Right renal cortex interstitium (tissue), 3 donors: Measurements from ENCODE around the gene IGFBP6. TPM values are rescaled to one million over a fixed set of nuclear protein-coding genes. Genes with fewer than 3 reads are reported as not detected.

Experiments
- DNase-seq, 3 donors: peaks; one replicate each; pipeline ENCODE4 v3.0.0-alpha.2; 2013; ENCODE audit warnings: low read depth in 3 of 3, low spot score in 2 of 3
- polyA plus RNA-seq, 3 donors: library from polyadenylated mRNA; unstranded; fragments of 120-200 nt; gene quantifications; one replicate each; pipeline ENCODE4 v1.2.1, GENCODE V29; 2013; ENCODE audit not compliant: insufficient read length in 3 of 3

Gene IGFBP6
- polyA plus RNA-seq, 3 donors: 12.2 to 12.8 (median 12.4) TPM

GRCh38 chr12:53069621-53070410 lies 27.7 kb upstream of the IGFBP6 start:
- no peak for DNase-seq

GRCh38 chr12:53070877-53071492 lies 26.5 kb upstream of the IGFBP6 start:
- DNase-seq: no peak

DNA sequence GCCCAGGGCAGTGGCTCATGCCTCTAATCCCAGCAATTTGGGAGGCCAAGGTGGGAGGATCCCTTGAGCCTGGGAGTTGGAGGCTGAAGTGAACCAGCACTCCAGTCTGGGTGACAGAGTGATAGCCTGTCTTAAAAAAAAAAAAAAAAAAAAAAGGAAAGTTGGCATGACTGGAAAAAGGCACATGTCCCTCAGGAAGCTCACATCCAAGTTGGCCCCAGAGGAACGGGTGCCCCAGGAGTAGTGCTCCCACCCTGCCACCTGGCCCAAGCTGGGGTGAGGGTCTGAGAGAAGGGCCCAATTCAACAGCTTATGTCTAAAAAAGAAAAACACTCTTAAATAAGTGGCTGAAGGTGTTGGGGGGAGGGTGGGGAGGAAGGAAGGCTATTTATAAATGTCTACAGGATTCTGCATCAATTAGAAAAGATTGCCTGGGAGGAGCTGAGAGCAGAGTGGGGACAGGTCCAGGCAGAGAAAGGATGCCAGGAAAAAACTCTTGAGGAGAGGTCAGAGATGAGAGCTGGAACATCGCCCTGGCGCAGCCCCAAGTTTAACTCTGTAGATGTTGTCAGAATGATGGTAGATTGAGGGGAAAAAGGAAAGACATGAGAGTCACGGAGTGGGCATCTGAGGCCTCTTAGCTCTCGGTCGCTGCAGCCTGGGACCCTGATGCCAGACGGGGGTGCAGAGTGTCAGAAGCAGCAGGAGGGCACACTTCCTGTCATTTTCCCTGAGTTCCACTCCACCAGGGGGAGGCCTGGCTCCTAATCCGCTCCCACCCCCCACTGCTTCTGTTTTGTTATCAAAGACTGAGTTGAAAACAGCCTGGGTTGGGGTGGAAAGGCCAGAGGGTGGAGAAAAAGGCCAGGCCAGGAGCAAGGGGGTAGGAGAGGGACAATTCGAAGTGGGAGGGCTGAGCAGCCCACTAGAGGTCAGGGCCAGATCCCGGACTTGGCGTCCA lies 25.6 kb upstream of the IGFBP6 start:
- no peak for DNase-seq

GRCh38 chr12:53073881-53074280 lies 23.6 kb upstream of the IGFBP6 start:
- no peak for DNase-seq

DNA sequence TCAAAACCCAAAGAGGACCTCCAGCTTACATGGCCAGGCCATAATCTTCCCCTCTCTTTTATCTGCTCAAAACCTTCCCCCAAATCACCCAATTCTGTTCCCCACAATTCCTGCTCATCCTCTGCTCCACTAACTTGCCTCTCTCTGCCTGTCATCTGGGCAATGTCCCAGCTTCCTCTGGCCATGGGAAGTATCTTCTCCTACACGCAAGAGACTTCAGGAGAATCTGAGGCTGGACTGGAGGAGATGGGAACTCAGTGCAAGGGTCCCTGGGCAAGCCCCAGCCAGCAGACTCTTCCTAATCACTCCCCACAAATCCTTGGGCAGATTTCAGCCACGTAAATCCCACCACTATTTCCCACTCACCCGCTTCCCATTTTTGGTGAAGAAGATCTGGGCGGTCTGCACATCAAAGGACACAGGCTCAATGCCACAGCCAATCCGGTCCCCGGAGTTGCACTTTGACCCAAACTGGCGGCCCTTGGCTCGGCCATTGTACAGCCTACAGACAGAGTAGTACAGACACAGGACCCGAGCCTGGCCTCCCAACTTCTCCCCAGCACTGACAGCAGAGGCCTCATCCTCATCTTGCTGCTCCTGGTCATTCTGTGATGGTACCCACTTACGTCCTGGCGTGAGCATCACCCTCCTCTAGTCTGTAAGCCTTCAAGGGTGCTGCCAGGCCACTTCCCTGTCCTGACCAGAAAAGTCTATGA lies 23.0 kb upstream of the IGFBP6 start:
- no peak for DNase-seq

DNA sequence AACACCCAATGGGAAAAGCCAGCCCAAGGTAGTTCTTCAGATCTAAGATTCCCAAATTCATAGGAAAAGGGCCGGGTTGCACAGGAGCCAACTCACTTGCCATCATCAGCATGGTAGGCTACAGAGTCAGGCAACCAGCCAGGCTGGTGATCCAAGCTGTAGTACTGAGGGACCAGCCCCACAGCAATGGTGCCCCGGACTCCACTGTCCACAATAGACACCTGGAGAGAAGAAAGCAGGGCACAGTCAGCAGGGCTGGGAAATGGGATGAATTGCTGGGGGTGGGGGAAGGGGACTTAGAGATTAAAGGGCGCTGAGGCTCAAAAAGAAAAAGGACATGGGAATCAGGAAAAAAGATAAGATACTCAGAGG lies 22.5 kb upstream of the IGFBP6 start:
- DNase-seq: no peak

- DNase-seq: no peak
Measured at GRCh38 chr12:53076461-53076860, 21.0 kb upstream of the IGFBP6 start.

DNA sequence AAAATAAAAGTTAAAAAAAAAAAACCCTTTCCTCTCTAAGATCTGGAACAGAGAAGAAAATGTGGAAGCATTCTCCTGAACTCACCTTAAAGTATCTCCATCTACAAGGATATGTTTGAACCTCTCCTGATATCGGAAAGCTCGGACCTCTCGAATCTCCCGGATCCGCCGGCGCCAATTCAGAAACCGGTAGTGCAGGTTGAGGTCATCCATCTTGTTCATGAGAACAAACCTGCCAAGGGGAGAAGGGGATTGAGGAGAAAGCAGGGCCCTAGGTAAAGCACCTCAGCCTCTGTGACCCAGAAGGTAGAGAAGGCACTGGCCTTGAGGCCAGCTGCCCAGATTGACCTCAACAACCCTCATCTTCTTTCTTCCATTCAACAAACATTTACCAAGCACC lies 20.4 kb upstream of the IGFBP6 start:
- DNase-seq: no peak

GRCh38 chr12:53078425-53079225 lies 18.8 kb upstream of the IGFBP6 start:
- no peak for DNase-seq

- DNase-seq: peak; percentile 90 to 94 (median 93)
Measured at GRCh38 chr12:53079226-53080117, 18.0 kb upstream of the IGFBP6 start, which contains the start of gene SPRYD3. TSS of gene SPRYD3 (minus strand) at chr12:53079390. CDS start at chr12:53079333, 57 bp downstream.

DNA sequence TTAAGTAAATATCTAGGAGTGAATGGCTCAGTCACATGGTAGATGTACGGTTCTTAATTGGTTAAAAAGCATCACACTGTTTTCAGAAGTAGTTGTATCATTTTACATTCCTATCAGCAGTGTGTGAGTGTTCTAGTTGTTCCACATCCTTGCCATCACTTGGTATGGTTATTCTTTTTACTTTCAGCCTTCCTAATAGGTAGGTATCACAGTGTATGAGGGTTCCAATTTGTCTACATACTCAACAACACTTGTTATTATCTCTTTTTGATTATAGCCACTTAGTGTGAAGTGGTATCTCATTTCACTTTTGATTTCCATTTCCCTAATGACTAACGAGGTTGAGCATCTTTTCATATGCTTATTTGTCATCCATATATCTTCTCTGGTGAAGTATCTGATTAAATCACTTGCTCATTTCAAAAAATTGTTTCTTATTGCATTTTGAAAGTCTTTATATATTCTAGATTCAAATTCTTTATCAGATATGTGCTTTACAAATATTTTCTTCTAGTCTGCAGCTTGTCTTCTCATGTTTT lies 14.8 kb upstream of the IGFBP6 start:
- DNase-seq: no peak

DNA sequence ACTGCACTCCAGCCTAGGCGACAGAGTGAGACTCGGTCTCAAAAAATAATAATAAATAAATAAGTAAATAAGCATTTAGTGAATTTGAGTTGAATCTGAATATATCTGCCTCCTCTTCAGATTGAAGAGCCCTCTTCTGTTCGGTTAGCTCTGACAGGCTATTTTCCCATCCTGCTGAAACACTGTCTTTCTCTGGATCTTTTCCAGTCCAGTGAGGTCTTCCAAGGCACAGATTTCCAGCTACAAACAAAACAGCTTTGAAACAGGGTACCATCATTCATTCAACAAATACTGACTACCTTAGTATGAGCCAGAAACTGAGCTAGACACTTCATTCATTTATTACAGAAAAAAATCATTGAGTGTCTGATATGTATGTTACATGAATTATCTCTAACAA lies 11.1 kb upstream of the IGFBP6 start:
- no peak for DNase-seq

- DNase-seq: no peak
Measured at GRCh38 chr12:53090105-53090504, 7.4 kb upstream of the IGFBP6 start.

DNA sequence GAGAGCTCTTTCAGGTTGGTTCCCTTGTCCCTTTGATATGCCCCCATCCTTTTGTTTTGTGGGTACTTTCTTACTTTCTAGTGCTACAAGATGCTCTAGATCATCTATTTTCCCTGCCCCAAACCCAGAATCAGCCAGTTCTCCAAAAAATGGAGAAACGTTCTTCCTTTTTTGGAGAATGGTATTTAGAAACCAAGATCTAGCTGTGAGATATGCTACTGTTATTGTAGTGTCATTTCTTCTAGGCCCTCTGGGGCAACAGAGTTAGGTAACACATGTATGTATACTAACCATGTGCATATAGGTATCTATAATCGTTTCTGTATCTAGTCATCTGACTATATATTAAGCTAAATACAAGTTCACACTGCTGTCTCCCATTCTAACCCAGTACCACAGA lies 6.9 kb upstream of the IGFBP6 start:
- DNase-seq: no peak

- DNase-seq: no peak
Measured at GRCh38 chr12:53091756-53092155, 5.7 kb upstream of the IGFBP6 start.

DNA sequence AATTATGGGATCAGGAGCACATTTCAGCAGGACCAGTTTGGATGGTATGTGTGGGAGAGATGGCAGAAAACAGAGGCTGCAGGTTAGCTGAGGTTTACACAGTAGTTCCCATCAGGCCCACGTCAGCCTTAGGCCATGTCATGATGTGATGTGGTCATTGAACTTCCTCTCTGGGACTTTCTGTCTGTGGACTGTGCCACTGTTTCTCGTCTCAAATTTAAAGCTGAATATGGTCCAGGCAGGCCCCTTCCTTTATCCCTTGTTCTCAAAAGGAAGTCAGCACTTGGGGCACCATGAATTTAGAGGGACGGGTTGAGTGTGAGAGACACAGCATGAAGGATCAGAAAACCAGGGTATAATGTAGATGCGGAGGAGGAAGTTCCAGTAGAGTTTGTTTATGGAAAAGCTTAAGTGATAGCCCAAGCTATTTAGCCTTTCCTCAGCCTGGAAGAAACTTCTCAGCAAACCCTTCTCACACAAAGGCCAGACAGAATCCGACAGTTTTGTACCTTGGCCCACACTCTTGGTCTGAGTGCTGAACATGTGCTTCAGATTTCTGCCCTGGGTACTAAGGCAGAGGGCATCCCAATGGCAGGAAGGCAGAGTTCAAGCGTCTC lies 3.6 kb upstream of the IGFBP6 start:
- no peak for DNase-seq

- DNase-seq: no peak
Measured at GRCh38 chr12:53094394-53094787, 3.1 kb upstream of the IGFBP6 start.
